GM19238 (cell line): ENCODE results near the gene ATP6V1B1.
A peak's percentile ranks its signal among the peaks of the same experiment; 100 is the strongest.
"Not testable (repeated sequence)": the region's sequence is repeated elsewhere in the genome, so short reads cannot be mapped to it uniquely, and the experiment has no call there.

Experiments
- DNase-seq: peaks from one replicate; pipeline ENCODE4 v3.0.0; 2011; ENCODE audit warnings: low spot score; ENCODE audit not compliant: insufficient read length

Gene ATP6V1B1

GRCh38 chr2:70988151-70988550 lies 52.5 kb downstream of the ATP6V1B1 start:
- no peak for DNase-seq

GRCh38 chr2:70988726-70989648 lies 53.3 kb downstream of the ATP6V1B1 start:
- no peak for DNase-seq

GRCh38 chr2:70990216-70990615 lies 54.5 kb downstream of the ATP6V1B1 start:
- DNase-seq: no peak

- no peak for DNase-seq
Observed at GRCh38 chr2:70991142-70991541, 55.4 kb downstream of the ATP6V1B1 start.

- no peak for DNase-seq
Observed at GRCh38 chr2:70991742-70992141, 56.0 kb downstream of the ATP6V1B1 start.

GRCh38 chr2:70992945-70993853 lies 57.5 kb downstream of the ATP6V1B1 start:
- no peak for DNase-seq

GRCh38 chr2:70994009-70994698 lies 58.5 kb downstream of the ATP6V1B1 start:
- no peak for DNase-seq

- DNase-seq: peak; percentile 91
Observed at GRCh38 chr2:70994699-70995425, 59.2 kb downstream of the ATP6V1B1 start, which contains the start of gene TEX261. Gene TEX261 (minus strand): TSS chr2:70994873. CDS start chr2:70994757, 116 bp downstream.

- no peak for DNase-seq
Observed at GRCh38 chr2:70995426-70995729, 59.7 kb downstream of the ATP6V1B1 start.

- not testable (repeated sequence) for DNase-seq
Observed at GRCh38 chr2:70998885-70999284, 63.2 kb downstream of the ATP6V1B1 start.

- no peak for DNase-seq
Observed at GRCh38 chr2:70999362-70999761, 63.7 kb downstream of the ATP6V1B1 start.

- not testable (repeated sequence) for DNase-seq
Observed at GRCh38 chr2:70999931-71000330, 64.2 kb downstream of the ATP6V1B1 start.

GRCh38 chr2:71000780-71001591 lies 65.3 kb downstream of the ATP6V1B1 start:
- peak; percentile 78 for DNase-seq

GRCh38 chr2:71001592-71001927 lies 65.9 kb downstream of the ATP6V1B1 start:
- no peak for DNase-seq

- no peak for DNase-seq
Observed at GRCh38 chr2:71001981-71002570, 66.4 kb downstream of the ATP6V1B1 start.

GRCh38 chr2:71003396-71003795 lies 67.7 kb downstream of the ATP6V1B1 start:
- no peak for DNase-seq

GRCh38 chr2:71003966-71004755 lies 68.5 kb downstream of the ATP6V1B1 start:
- DNase-seq: no peak

GRCh38 chr2:71004857-71005256 lies 69.2 kb downstream of the ATP6V1B1 start:
- no peak for DNase-seq
